CD14-positive monocyte (primary cell): ENCODE measurements around the gene NRXN3. TPM values are rescaled to one million over a fixed set of nuclear protein-coding genes. Genes with fewer than 3 reads are reported as not detected.

ENCODE experiments used
- DNase-seq, 3 donors: peaks; one replicate each; pipeline ENCODE4 v3.0.0-alpha.2; 2011 to 2022
- H2AFZ ChIP-seq: 2 replicates; pipeline ENCODE4 v1.6.0; 2012; ENCODE audit warnings: mild to moderate bottlenecking, low read depth, low read length, inconsistent platforms; ENCODE audit not compliant: insufficient read depth, poor library complexity, severe bottlenecking
- H3K27ac ChIP-seq, 2 donors: 1 replicate in 1 of 2; 2 replicates in 1 of 2; pipeline ENCODE4 v1.5.1; 2012 to 2013; ENCODE audit warnings: low read length in 2 of 2, control low read depth in 1 of 2, inconsistent platforms in 1 of 2, low read depth in 1 of 2, mild to moderate bottlenecking in 1 of 2
- H3K27me3 ChIP-seq, 2 donors: one replicate each; pipeline versions ENCODE4 v1.6.0 to v1.6.1; 2011 to 2013; ENCODE audit warnings: low read length in 2 of 2; ENCODE audit not compliant: control insufficient read depth in 2 of 2, insufficient read depth in 2 of 2
- H3K36me3 ChIP-seq, 2 donors: replicated peaks in 1 of 2; 1 replicate in 1 of 2; 2 replicates in 1 of 2; pipeline versions ENCODE4 v1.5.1 to v1.6.1; 2012 to 2013; ENCODE audit warnings: low read length in 2 of 2, control low read depth in 1 of 2, inconsistent platforms in 1 of 2, mild to moderate bottlenecking in 1 of 2; ENCODE audit not compliant: insufficient read depth in 2 of 2, control insufficient read depth in 1 of 2
- H3K4me1 ChIP-seq, 2 donors: 1 replicate in 1 of 2; 2 replicates in 1 of 2; pipeline versions ENCODE4 v1.5.1 to v1.6.1; 2012 to 2013; ENCODE audit warnings: low read length in 2 of 2, control low read depth in 1 of 2, inconsistent platforms in 1 of 2, mild to moderate bottlenecking in 1 of 2, moderate library complexity in 1 of 2; ENCODE audit not compliant: insufficient read depth in 2 of 2, control insufficient read depth in 1 of 2
- H3K4me2 ChIP-seq: replicated peaks from 2 replicates; pipeline ENCODE3; 2012; ENCODE audit warnings: low read length, moderate library complexity, mild to moderate bottlenecking; ENCODE audit not compliant: poor library complexity, severe bottlenecking; ENCODE audit errors: extremely low read depth
- H3K4me3 ChIP-seq, 3 experiments: fragments of 200-600 bp in 1 of 3; sonication (generic) in 1 of 3; replicated peaks in 1 of 3; 1 replicate in 2 of 3; 2 replicates in 1 of 3; pipeline ENCODE4 v1.5.1; 2011 to 2013; ENCODE audit warnings: low read length in 3 of 3, mild to moderate bottlenecking in 3 of 3, control low read depth in 2 of 3, low read depth in 2 of 3, inconsistent platforms in 1 of 3, moderate library complexity in 1 of 3
- H3K79me2 ChIP-seq: 2 replicates; pipeline ENCODE4 v1.6.0; 2012; ENCODE audit warnings: mild to moderate bottlenecking, control low read depth, inconsistent platforms, low read length, moderate library complexity; ENCODE audit not compliant: insufficient read depth
- H3K9ac ChIP-seq: 2 replicates; pipeline ENCODE4 v1.6.0; 2017; ENCODE audit warnings: low read length, mild to moderate bottlenecking; ENCODE audit not compliant: insufficient read depth, poor library complexity, severe bottlenecking
- H3K9me3 ChIP-seq, 2 donors: replicated peaks in 1 of 2; 1 replicate in 1 of 2; 2 replicates in 1 of 2; pipeline versions ENCODE4 v1.5.1 to v1.6.1; 2012 to 2013; ENCODE audit warnings: low read length in 2 of 2, control low read depth in 1 of 2; ENCODE audit not compliant: control insufficient read depth in 1 of 2, insufficient read depth in 1 of 2
- H4K20me1 ChIP-seq: 2 replicates; pipeline ENCODE4 v1.6.0; 2012; ENCODE audit warnings: mild to moderate bottlenecking, low read length, control low read depth, moderate library complexity; ENCODE audit not compliant: insufficient read depth
- H3K27ac Mint-ChIP-seq, 7 donors: one replicate each; pipeline ENCODE4 v1.8.0; 2020; ENCODE audit warnings: mild to moderate bottlenecking in 7 of 7, mixed read lengths in 7 of 7, moderate library complexity in 6 of 7, inconsistent platforms in 2 of 7
- H3K27me3 Mint-ChIP-seq, 3 donors: one replicate each; pipeline ENCODE4 v1.8.0; 2021 to 2022; ENCODE audit warnings: low read depth in 3 of 3, mild to moderate bottlenecking in 3 of 3, mixed read lengths in 3 of 3, moderate library complexity in 3 of 3, inconsistent platforms in 1 of 3
- H3K36me3 Mint-ChIP-seq, 2 donors: one replicate each; pipeline ENCODE4 v1.8.0; 2020; ENCODE audit warnings: mixed read lengths in 2 of 2, inconsistent platforms in 1 of 2, mild to moderate bottlenecking in 1 of 2
- H3K4me1 Mint-ChIP-seq: one replicate; pipeline ENCODE4 v1.8.0; 2020; ENCODE audit warnings: mild to moderate bottlenecking, mixed read lengths
- H3K4me3 Mint-ChIP-seq, 2 donors: one replicate each; pipeline ENCODE4 v1.8.0; 2020; ENCODE audit warnings: mild to moderate bottlenecking in 2 of 2, mixed read lengths in 2 of 2, moderate library complexity in 1 of 2
- H3K9me3 Mint-ChIP-seq, 7 donors: one replicate each; pipeline ENCODE4 v1.8.0; 2020 to 2022; ENCODE audit warnings: mixed read lengths in 7 of 7, mild to moderate bottlenecking in 6 of 7, moderate library complexity in 6 of 7, inconsistent platforms in 2 of 7
- CTCF ChIP-seq: fragments of 200-600 bp; IDR thresholded peaks from one replicate; pipeline ENCODE4 v1.8.0; 2022; ENCODE audit warnings: antibody characterized with exemption, mild to moderate bottlenecking
- WGBS: methylation state at CpG from one replicate; pipeline ENCODE4 v1.1.5; 2013; ENCODE audit warnings: missing lambda C conversion rate; ENCODE audit not compliant: insufficient coverage; 5-methylcytosine and 5-hydroxymethylcytosine counted together
- intact Hi-C, 2 donors: fragments of 100-400 bp; cut with micrococcal nuclease; formaldehyde crosslinking; loops; one replicate each; pipeline versions ENCODE4 v1.15.0 to v1.15.1; 2023
- polyA minus RNA-seq: library from RNA; depleted of rRNA, polyadenylated mRNA; stranded (reverse); fragments of >200 nt; gene quantifications from 2 replicates; pipeline ENCODE4 v1.2.3, GENCODE V29; 2012
- polyA plus RNA-seq, 3 donors: library from polyadenylated mRNA; depleted of rRNA in 1 of 3; unstranded in 2 of 3; stranded (reverse) in 1 of 3; fragments of 300-500 nt in 2 of 3; fragments of >200 nt in 1 of 3; fragmentation: Illumina TruSeq in 2 of 3; gene quantifications; 1 replicate in 2 of 3; 2 replicates in 1 of 3; pipeline ENCODE4 v1.2.3, GENCODE V29; 2012 to 2021
- total RNA-seq, 12 experiments: library from RNA in 1 of 12; stranded (reverse) in 1 of 12; fragments of 120-200 nt in 1 of 12; gene quantifications; one replicate each; pipeline ENCODE4 v1.2.4 and lab custom pipeline; 2013 to 2026; ENCODE audit warnings: mixed read lengths in 6 of 12, inconsistent platforms in 1 of 12

Gene NRXN3
- not detected for total RNA-seq (2013)
- polyA plus RNA-seq (not detected), polyA minus RNA-seq (not detected in 2 replicates), total RNA-seq (lab: John Stamatoyannopoulos, UW) (0 to 5.5 (median 0.12) reads per million in 11 experiments)

- H3K4me2 ChIP-seq = no peak within 1 kb of the TSS
- Mint-ChIP-seq H3K9me3 (peaks cover 0 to 2% (median 0%) of the 10 kb centered on the region in 7 donors), H3K4me3 (peak within 1 kb of the TSS in 1 of 2 donors; percentile 13), H3K27ac (peak within 1 kb of the TSS in 2 of 7 donors; percentile 1 to 16), H3K36me3 (no peaks in the 10 kb centered on the region), H3K4me1 (no peaks in the 10 kb centered on the region), H3K27me3 (peaks cover 17 to 27% (median 26%) of the 10 kb centered on the region in 3 donors)
- intact Hi-C loops = no loop called here
- H3K4me1 ChIP-seq = no peaks in the 10 kb centered on the region
- H3K27me3 ChIP-seq = peaks cover 4 to 8% of the 10 kb centered on the region in 2 donors
- no peak within 1 kb of the TSS for H3K27ac ChIP-seq
- TF ChIP-seq CTCF = no peak
- H2AFZ ChIP-seq = no peak within 1 kb of the TSS
- no peaks in the 10 kb centered on the region for H3K9me3 ChIP-seq
- WGBS = 20% methylated on average over 2 of the region's 7 CpGs
- DNase-seq = no peak
- H3K4me3 ChIP-seq = no peak within 1 kb of the TSS
- H4K20me1 ChIP-seq = no peaks in the 10 kb centered on the region
- no peaks in the 10 kb centered on the region for H3K79me2 ChIP-seq
- no peak within 1 kb of the TSS for H3K9ac ChIP-seq
- no peaks in the 10 kb centered on the region for H3K36me3 ChIP-seq
Observed at GRCh38 chr14:78170203-78170602, at the start of gene NRXN3. NRXN3 (plus strand) TSS chr14:78170373; CDS start chr14:78243094, 72,721 bp downstream.

GRCh38 chr14:78122436-78122835, 47.7 kb upstream of the NRXN3 start:
- H3K36me3 ChIP-seq = no peaks in the 10 kb centered on the region
- H3K79me2 ChIP-seq = no peaks in the 10 kb centered on the region
- H3K36me3 Mint-ChIP-seq = no peaks in the 10 kb centered on the region
- peaks cover 0 to 8% (median 2%) of the 10 kb centered on the region in 7 donors for H3K9me3 Mint-ChIP-seq
- H3K27me3 ChIP-seq = no peaks in the 10 kb centered on the region
- no peak for DNase-seq
- H3K4me1 ChIP-seq = no peaks in the 10 kb centered on the region
- H3K9ac ChIP-seq = no peak overlapping the region
- no peak overlapping the region for H3K27ac Mint-ChIP-seq
- H3K4me1 Mint-ChIP-seq = no peaks in the 10 kb centered on the region
- H3K27me3 Mint-ChIP-seq = peaks cover 1 to 3% (median 2%) of the 10 kb centered on the region in 3 donors
- H3K4me2 ChIP-seq = no peak overlapping the region
- no peak overlapping the region for H2AFZ ChIP-seq
- WGBS = no CpG with 5 or more reads among the region's 5 CpGs
- H3K4me3 Mint-ChIP-seq = no peak overlapping the region
- no peak for TF ChIP-seq CTCF
- H3K9me3 ChIP-seq = no peaks in the 10 kb centered on the region
- H4K20me1 ChIP-seq = no peaks in the 10 kb centered on the region
- H3K4me3 ChIP-seq = no peak overlapping the region
- intact Hi-C loops = no loop called here
- H3K27ac ChIP-seq = no peak overlapping the region
